ENCODE results near the gene CDH23.

DNA sequence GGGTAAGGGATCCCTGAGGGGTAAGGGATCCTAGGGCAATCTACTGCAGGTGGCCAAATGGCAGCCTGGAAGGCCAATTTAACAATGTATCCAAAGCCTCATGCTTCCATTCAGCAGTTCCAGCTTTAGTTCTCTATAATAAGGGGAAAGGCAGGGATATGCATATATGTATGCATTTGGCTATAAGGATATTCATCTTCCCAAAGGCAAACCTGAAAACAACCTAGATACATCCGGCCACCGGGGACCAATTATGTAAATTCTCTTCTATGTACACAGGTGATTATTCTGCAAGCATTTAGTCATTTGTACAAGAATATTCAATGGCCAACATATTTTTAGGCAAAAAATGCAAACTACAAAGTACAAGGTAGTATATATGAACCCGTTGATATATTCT is 427.6 kb downstream of the CDH23 start:
- TF ChIP-seq, protein P1, sequence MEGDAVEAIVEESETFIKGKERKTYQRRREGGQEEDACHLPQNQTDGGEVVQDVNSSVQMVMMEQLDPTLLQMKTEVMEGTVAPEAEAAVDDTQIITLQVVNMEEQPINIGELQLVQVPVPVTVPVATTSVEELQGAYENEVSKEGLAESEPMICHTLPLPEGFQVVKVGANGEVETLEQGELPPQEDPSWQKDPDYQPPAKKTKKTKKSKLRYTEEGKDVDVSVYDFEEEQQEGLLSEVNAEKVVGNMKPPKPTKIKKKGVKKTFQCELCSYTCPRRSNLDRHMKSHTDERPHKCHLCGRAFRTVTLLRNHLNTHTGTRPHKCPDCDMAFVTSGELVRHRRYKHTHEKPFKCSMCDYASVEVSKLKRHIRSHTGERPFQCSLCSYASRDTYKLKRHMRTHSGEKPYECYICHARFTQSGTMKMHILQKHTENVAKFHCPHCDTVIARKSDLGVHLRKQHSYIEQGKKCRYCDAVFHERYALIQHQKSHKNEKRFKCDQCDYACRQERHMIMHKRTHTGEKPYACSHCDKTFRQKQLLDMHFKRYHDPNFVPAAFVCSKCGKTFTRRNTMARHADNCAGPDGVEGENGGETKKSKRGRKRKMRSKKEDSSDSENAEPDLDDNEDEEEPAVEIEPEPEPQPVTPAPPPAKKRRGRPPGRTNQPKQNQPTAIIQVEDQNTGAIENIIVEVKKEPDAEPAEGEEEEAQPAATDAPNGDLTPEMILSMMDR (IDR thresholded peaks at IDR 0.05; ENCODE audit: control extremely low read depth in 1 of 3, insufficient read depth in 1 of 3, low read depth in 1 of 3, low read length in 3 of 3), result no peak
- TF ChIP-seq FOSL1 (IDR thresholded peaks at IDR 0.05; ENCODE audit: insufficient read depth, low read depth, low read length), result no peak
- TF ChIP-seq SRF (IDR thresholded peaks at IDR 0.05; ENCODE audit: low read depth, low read length), result no peak
- no peak for TF ChIP-seq POLR2AphosphoS5 (IDR thresholded peaks at IDR 0.05; ENCODE audit: low read depth, low read length)
- no peak for TF ChIP-seq POLR2A (IDR thresholded peaks at IDR 0.05; ENCODE audit: control extremely low read depth in 1 of 2, low read depth in 2 of 2, low read length in 2 of 2)
- TF ChIP-seq BRCA1 (IDR thresholded peaks at IDR 0.05; ENCODE audit: low read depth, low read length), result no peak
- no peak for TF ChIP-seq TAF1 (IDR thresholded peaks at IDR 0.05; ENCODE audit: low read depth, low read length)
- TF ChIP-seq SP2 (IDR thresholded peaks at IDR 0.05; ENCODE audit: low read length), result no peak
- TF ChIP-seq SP1 (IDR thresholded peaks at IDR 0.05; ENCODE audit: low read depth, low read length), result no peak
- TF ChIP-seq KDM1A (IDR thresholded peaks at IDR 0.05; ENCODE audit: borderline replicate concordance, low read length), result no peak
